H1 (cell line): ENCODE results near the gene UCN.

ENCODE experiments used
- BRCA1 ChIP-seq: IDR thresholded peaks from 2 replicates; pipeline ENCODE4 v1.6.1; 2012; ENCODE audit warnings: low read depth, low read length, improper control_type of control experiment
- CHD1 ChIP-seq: IDR thresholded peaks from 2 replicates; pipeline ENCODE4 v1.6.1; 2012; ENCODE audit warnings: low read depth, low read length, improper control_type of control experiment
- EZH2 ChIP-seq: fragments of 200-600 bp; sonication (generic); IDR thresholded peaks from 2 replicates; pipeline ENCODE4 v1.7.1; 2012; ENCODE audit warnings: low read depth, mild to moderate bottlenecking, moderate library complexity, low read length, inconsistent platforms; ENCODE audit not compliant: severe bottlenecking
- HDAC2 ChIP-seq, 2 experiments: fragments of 300-600 bp in 1 of 2; sonication (generic) in 1 of 2; IDR thresholded peaks; 2 replicates each; pipeline ENCODE4 v1.6.1; 2011 to 2012; ENCODE audit warnings: low read depth in 2 of 2, low read length in 2 of 2, mild to moderate bottlenecking in 2 of 2, moderate library complexity in 2 of 2, borderline replicate concordance in 1 of 2, inconsistent platforms in 1 of 2
- JUND ChIP-seq: IDR thresholded peaks from 2 replicates; pipeline ENCODE4 v1.6.1; 2011; ENCODE audit warnings: mild to moderate bottlenecking, improper control_type of control experiment, low read length
- MAFK ChIP-seq: IDR thresholded peaks from 2 replicates; pipeline ENCODE4 v1.6.1; 2012; ENCODE audit warnings: low read depth, mild to moderate bottlenecking, improper control_type of control experiment, low read length
- POLR2A ChIP-seq, 2 experiments: IDR thresholded peaks; 1 replicate in 1 of 2; 2 replicates in 1 of 2; pipeline ENCODE4 v1.6.1; 2011; ENCODE audit warnings: low read depth in 2 of 2, low read length in 2 of 2, mild to moderate bottlenecking in 2 of 2; ENCODE audit errors: control extremely low read depth in 1 of 2
- POU5F1 ChIP-seq: IDR thresholded peaks from 2 replicates; pipeline ENCODE4 v1.6.1; 2011; ENCODE audit warnings: low read depth, mild to moderate bottlenecking, low read length, moderate library complexity
- SRF ChIP-seq: IDR thresholded peaks from 2 replicates; pipeline ENCODE4 v1.6.1; 2011; ENCODE audit warnings: mild to moderate bottlenecking, low read depth, low read length, moderate library complexity
- TCF12 ChIP-seq: IDR thresholded peaks from 2 replicates; pipeline ENCODE4 v1.6.1; 2011; ENCODE audit warnings: low read depth, mild to moderate bottlenecking, low read length
- TF ChIP-seq, protein P1 (sequence below): IDR thresholded peaks from 2 replicates; pipeline ENCODE4 v1.6.1; 2012; ENCODE audit warnings: inconsistent platforms
- TF ChIP-seq, protein P2 (sequence below), 3 experiments: IDR thresholded peaks; 1 replicate in 2 of 3; 2 replicates in 1 of 3; pipeline versions ENCODE4 v1.5.1 to v1.6.1; 2011; ENCODE audit warnings: low read length in 3 of 3, mild to moderate bottlenecking in 3 of 3, inconsistent platforms in 2 of 3, low read depth in 1 of 3, moderate library complexity in 1 of 3; ENCODE audit not compliant: insufficient read depth in 1 of 3; ENCODE audit errors: control extremely low read depth in 1 of 3
- TF ChIP-seq, protein P3 (sequence below): IDR thresholded peaks from 2 replicates; pipeline ENCODE4 v1.6.1; 2011; ENCODE audit warnings: low read length, improper control_type of control experiment

DNA sequence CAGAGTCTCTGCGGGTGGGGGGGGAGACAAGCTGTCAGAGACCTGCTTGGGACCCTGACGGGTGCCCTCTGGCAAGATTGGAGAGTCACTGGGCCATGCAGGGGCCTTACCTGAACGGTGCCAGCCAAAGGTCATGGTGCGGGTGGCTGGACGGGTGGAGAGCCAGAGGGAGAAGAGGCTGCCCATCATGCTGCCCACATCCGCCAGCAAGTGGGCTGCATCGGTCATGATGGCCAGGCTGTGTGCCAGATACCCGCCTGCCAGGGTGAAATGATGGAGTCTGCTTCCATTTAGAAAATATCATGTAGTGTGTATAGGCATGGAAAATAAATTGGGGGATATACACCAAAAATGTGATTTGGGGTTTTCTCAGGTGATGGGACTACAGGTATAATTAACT lies 50.2 kb downstream of the UCN start:
- TF ChIP-seq POU5F1 = no peak
- TF ChIP-seq EZH2 = no peak
- TF ChIP-seq BRCA1 = no peak
- no peak for TF ChIP-seq TCF12
- TF ChIP-seq, protein P1, sequence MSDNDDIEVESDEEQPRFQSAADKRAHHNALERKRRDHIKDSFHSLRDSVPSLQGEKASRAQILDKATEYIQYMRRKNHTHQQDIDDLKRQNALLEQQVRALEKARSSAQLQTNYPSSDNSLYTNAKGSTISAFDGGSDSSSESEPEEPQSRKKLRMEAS = no peak
- TF ChIP-seq, protein P2, sequence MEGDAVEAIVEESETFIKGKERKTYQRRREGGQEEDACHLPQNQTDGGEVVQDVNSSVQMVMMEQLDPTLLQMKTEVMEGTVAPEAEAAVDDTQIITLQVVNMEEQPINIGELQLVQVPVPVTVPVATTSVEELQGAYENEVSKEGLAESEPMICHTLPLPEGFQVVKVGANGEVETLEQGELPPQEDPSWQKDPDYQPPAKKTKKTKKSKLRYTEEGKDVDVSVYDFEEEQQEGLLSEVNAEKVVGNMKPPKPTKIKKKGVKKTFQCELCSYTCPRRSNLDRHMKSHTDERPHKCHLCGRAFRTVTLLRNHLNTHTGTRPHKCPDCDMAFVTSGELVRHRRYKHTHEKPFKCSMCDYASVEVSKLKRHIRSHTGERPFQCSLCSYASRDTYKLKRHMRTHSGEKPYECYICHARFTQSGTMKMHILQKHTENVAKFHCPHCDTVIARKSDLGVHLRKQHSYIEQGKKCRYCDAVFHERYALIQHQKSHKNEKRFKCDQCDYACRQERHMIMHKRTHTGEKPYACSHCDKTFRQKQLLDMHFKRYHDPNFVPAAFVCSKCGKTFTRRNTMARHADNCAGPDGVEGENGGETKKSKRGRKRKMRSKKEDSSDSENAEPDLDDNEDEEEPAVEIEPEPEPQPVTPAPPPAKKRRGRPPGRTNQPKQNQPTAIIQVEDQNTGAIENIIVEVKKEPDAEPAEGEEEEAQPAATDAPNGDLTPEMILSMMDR (IDR thresholded peaks at IDR 0.05; ENCODE audit: control extremely low read depth in 1 of 3, insufficient read depth in 1 of 3, low read depth in 1 of 3, low read length in 3 of 3) = no peak
- TF ChIP-seq SRF = no peak
- no peak for TF ChIP-seq MAFK
- no peak for TF ChIP-seq HDAC2 (IDR thresholded peaks at IDR 0.05; ENCODE audit: borderline replicate concordance in 1 of 2, low read depth in 2 of 2, low read length in 2 of 2)
- no peak for TF ChIP-seq JUND
- TF ChIP-seq, protein P3, sequence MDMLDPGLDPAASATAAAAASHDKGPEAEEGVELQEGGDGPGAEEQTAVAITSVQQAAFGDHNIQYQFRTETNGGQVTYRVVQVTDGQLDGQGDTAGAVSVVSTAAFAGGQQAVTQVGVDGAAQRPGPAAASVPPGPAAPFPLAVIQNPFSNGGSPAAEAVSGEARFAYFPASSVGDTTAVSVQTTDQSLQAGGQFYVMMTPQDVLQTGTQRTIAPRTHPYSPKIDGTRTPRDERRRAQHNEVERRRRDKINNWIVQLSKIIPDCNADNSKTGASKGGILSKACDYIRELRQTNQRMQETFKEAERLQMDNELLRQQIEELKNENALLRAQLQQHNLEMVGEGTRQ = no peak
- no peak for TF ChIP-seq CHD1
- TF ChIP-seq POLR2A (IDR thresholded peaks at IDR 0.05; ENCODE audit: control extremely low read depth in 1 of 2, low read depth in 2 of 2, low read length in 2 of 2) = no peak
